ENCODE data around the gene DOCK2.
"Not testable (repeated sequence)": the region's sequence is repeated elsewhere in the genome, so short reads cannot be mapped to it uniquely, and the experiment has no call there.

Gene DOCK2

DNA sequence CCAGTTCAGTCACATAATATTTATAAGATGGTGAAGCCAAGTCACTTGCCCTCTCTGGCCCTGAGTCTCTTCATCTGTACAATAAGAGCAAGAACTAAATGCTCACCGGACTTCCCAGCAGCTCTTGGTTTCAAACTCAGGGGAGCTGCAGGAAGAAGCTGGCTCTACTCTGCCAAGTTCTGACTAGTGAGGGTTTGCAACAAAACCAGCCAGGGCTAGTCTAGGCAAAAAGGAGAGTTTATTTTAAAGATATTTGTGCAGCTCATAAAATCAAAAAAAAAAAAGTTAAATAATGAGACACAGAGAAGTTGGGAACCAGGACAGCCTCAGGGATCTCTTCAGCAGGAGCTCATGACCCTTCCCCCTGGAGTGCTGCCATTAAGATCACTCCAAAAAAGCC is 107.3 kb downstream of the DOCK2 start:
- Histone ChIP-seq H3K27me3 (ENCODE audit: control insufficient read depth in 5 of 5, insufficient read depth in 4 of 5, low read length in 5 of 5) (no peaks in the 10 kb centered on the region), H3K9ac (ENCODE audit: low read length in 5 of 5) (no peak overlapping the region), H3K4me1 (ENCODE audit: control insufficient read depth in 5 of 5, insufficient read depth in 5 of 5, low read length in 5 of 5) (no peaks in the 10 kb centered on the region), H3K9me3 (ENCODE audit: control insufficient read depth in 5 of 5, low read length in 5 of 5) (no peaks in the 10 kb centered on the region), H3K27ac (ENCODE audit: low read depth, low read length) (no peak overlapping the region), H3K36me3 (ENCODE audit: control insufficient read depth in 5 of 5, insufficient read depth in 5 of 5, low read length in 5 of 5) (peaks cover 0 to 4% (median 0%) of the 10 kb centered on the region in 5 donors), H3K4me3 (ENCODE audit: low read depth in 1 of 5, low read length in 5 of 5) (no peak overlapping the region)

- Histone ChIP-seq H3K9ac (ENCODE audit: low read length in 5 of 5) (no peak overlapping the region), H3K27me3 (ENCODE audit: control insufficient read depth in 5 of 5, insufficient read depth in 4 of 5, low read length in 5 of 5) (peaks cover 0 to 5% (median 0%) of the 10 kb centered on the region in 5 donors), H3K4me3 (ENCODE audit: low read depth in 1 of 5, low read length in 5 of 5) (no peak overlapping the region), H3K27ac (ENCODE audit: low read depth, low read length) (no peak overlapping the region), H3K36me3 (ENCODE audit: control insufficient read depth in 5 of 5, insufficient read depth in 5 of 5, low read length in 5 of 5) (peaks cover 0 to 4% (median 0%) of the 10 kb centered on the region in 5 donors), H3K4me1 (ENCODE audit: control insufficient read depth in 5 of 5, insufficient read depth in 5 of 5, low read length in 5 of 5) (no peaks in the 10 kb centered on the region), H3K9me3 (ENCODE audit: control insufficient read depth in 5 of 5, low read length in 5 of 5) (no peaks in the 10 kb centered on the region)
Measured at GRCh38 chr5:169745441-169746146, 108.5 kb downstream of the DOCK2 start.

DNA sequence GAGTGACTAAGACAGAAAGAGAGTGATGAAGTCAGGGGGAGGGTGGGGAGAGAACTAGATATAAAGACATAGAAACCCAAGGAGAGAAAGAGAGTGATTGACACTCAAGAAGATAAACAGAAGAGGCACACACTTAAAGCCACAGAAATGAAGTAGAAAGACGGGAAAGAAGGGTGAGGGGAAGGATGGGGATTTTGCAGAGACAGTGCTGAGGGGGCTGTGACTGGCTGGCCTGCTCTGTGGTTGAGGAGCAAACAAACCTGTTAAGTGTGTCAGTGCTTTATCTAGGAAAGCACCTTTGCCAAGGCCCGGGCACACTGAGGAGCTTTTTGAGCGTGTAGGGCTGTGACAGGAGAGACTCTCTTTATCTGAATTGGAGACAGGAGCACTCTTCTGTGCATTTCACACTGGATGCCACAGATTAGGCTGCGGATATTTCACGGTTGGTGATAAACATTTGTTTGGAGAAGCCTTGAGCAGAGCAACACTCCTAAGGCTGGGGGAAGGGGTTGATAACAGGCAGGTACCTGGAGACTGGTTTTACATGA is 109.1 kb downstream of the DOCK2 start:
- Histone ChIP-seq H3K27me3 (ENCODE audit: control insufficient read depth in 5 of 5, insufficient read depth in 4 of 5, low read length in 5 of 5) (peaks cover 0 to 5% (median 0%) of the 10 kb centered on the region in 5 donors), H3K36me3 (ENCODE audit: control insufficient read depth in 5 of 5, insufficient read depth in 5 of 5, low read length in 5 of 5) (peaks cover 0 to 4% (median 0%) of the 10 kb centered on the region in 5 donors), H3K4me1 (ENCODE audit: control insufficient read depth in 5 of 5, insufficient read depth in 5 of 5, low read length in 5 of 5) (no peaks in the 10 kb centered on the region), H3K4me3 (ENCODE audit: low read depth in 1 of 5, low read length in 5 of 5) (no peak overlapping the region), H3K9ac (ENCODE audit: low read length in 5 of 5) (no peak overlapping the region), H3K9me3 (ENCODE audit: control insufficient read depth in 5 of 5, low read length in 5 of 5) (no peaks in the 10 kb centered on the region), H3K27ac (ENCODE audit: low read depth, low read length) (no peak overlapping the region)

GRCh38 chr5:169748174-169748573 is 111.1 kb downstream of the DOCK2 start:
- H3K36me3 ChIP-seq (ENCODE audit: control insufficient read depth in 5 of 5, insufficient read depth in 5 of 5, low read length in 5 of 5): peaks cover 0 to 9% (median 0%) of the 10 kb centered on the region in 5 donors

GRCh38 chr5:169749295-169749694 is 112.2 kb downstream of the DOCK2 start:
- peaks cover 0 to 9% (median 0%) of the 10 kb centered on the region in 5 donors for H3K36me3 ChIP-seq (ENCODE audit: control insufficient read depth in 5 of 5, insufficient read depth in 5 of 5, low read length in 5 of 5)
- no peaks in the 10 kb centered on the region for H3K9me3 ChIP-seq (ENCODE audit: control insufficient read depth in 5 of 5, low read length in 5 of 5)

More at GRCh38 chr5:169748174-169748573, 111.1 kb downstream of the DOCK2 start:
- Histone ChIP-seq H3K9ac (ENCODE audit: low read length in 5 of 5) (no peak overlapping the region), H3K27ac (ENCODE audit: low read depth, low read length) (no peak overlapping the region), H3K4me1 (ENCODE audit: control insufficient read depth in 5 of 5, insufficient read depth in 5 of 5, low read length in 5 of 5) (no peaks in the 10 kb centered on the region), H3K27me3 (ENCODE audit: control insufficient read depth in 5 of 5, insufficient read depth in 4 of 5, low read length in 5 of 5) (peaks cover 0 to 5% (median 0%) of the 10 kb centered on the region in 5 donors), H3K4me3 (ENCODE audit: low read depth in 1 of 5, low read length in 5 of 5) (no peak overlapping the region), H3K9me3 (ENCODE audit: control insufficient read depth in 5 of 5, low read length in 5 of 5) (no peaks in the 10 kb centered on the region)

DNA sequence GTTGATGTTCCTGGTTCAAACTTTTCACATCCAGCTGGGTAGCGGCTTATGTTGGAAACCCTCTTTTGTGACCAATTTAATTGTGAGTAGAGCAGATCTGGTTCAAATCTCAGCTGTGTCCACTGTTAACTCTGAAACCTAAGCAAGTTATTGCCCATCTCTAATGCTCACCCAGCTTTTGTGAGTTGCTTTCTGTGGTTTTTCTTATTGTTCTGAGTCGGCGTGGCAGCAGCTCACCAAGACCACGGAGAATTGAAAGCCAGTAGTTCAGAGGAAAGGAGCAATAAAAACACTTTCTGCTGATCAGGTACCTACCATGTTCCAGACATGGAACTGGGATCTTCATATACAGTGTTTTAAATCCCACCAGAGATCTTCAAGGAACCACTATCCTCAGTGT is 114.4 kb downstream of the DOCK2 start:
- peaks cover 0 to 16% (median 0%) of the 10 kb centered on the region in 5 donors for H3K36me3 ChIP-seq (ENCODE audit: control insufficient read depth in 5 of 5, insufficient read depth in 5 of 5, low read length in 5 of 5)
- H3K9me3 ChIP-seq (ENCODE audit: control insufficient read depth in 5 of 5, low read length in 5 of 5): no peaks in the 10 kb centered on the region
- H3K4me1 ChIP-seq (ENCODE audit: control insufficient read depth in 5 of 5, insufficient read depth in 5 of 5, low read length in 5 of 5): peaks cover 0 to 3% (median 0%) of the 10 kb centered on the region in 5 donors
- H3K27ac ChIP-seq (ENCODE audit: low read depth, low read length): no peak overlapping the region
- peaks cover 0 to 5% (median 0%) of the 10 kb centered on the region in 5 donors for H3K27me3 ChIP-seq (ENCODE audit: control insufficient read depth in 5 of 5, insufficient read depth in 4 of 5, low read length in 5 of 5)
- H3K9ac ChIP-seq (ENCODE audit: low read length in 5 of 5): no peak overlapping the region
- H3K4me3 ChIP-seq (ENCODE audit: low read depth in 1 of 5, low read length in 5 of 5): no peak overlapping the region

More at GRCh38 chr5:169749295-169749694, 112.2 kb downstream of the DOCK2 start:
- Histone ChIP-seq H3K27ac (ENCODE audit: low read depth, low read length) (no peak overlapping the region), H3K9ac (ENCODE audit: low read length in 5 of 5) (no peak overlapping the region), H3K4me1 (ENCODE audit: control insufficient read depth in 5 of 5, insufficient read depth in 5 of 5, low read length in 5 of 5) (peaks cover 0 to 3% (median 0%) of the 10 kb centered on the region in 5 donors), H3K4me3 (ENCODE audit: low read depth in 1 of 5, low read length in 5 of 5) (no peak overlapping the region), H3K27me3 (ENCODE audit: control insufficient read depth in 5 of 5, insufficient read depth in 4 of 5, low read length in 5 of 5) (peaks cover 0 to 5% (median 0%) of the 10 kb centered on the region in 5 donors)

DNA sequence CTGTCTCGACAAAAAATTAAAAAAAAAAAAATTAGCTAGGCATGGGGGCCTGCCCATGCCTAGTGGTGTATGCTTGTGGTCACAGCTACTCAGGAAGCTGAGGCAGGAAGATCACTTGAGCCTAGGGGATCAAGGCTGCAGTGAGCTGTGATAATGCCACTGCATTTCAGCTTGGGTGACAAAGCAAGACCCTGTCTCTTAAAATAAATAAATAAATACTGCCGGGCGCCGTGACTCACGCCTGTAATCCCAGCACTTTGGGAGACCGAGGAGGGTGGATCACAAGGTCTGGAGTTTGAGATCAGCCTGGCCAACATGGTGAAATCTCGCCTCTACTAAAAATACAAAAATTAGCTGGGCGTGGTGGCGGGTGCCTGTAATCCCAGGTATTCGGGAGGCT is 115.5 kb downstream of the DOCK2 start:
- H3K9ac ChIP-seq (ENCODE audit: low read length in 5 of 5); H3K4me3 ChIP-seq (ENCODE audit: low read depth in 1 of 5, low read length in 5 of 5); H3K4me1 ChIP-seq (ENCODE audit: control insufficient read depth in 5 of 5, insufficient read depth in 5 of 5, low read length in 5 of 5); H3K27me3 ChIP-seq (ENCODE audit: control insufficient read depth in 5 of 5, insufficient read depth in 4 of 5, low read length in 5 of 5); H3K9me3 ChIP-seq (ENCODE audit: control insufficient read depth in 5 of 5, low read length in 5 of 5); H3K27ac ChIP-seq (ENCODE audit: low read depth, low read length): not testable (repeated sequence)
- peaks cover 0 to 15% (median 0%) of the 10 kb centered on the region in 5 donors for H3K36me3 ChIP-seq (ENCODE audit: control insufficient read depth in 5 of 5, insufficient read depth in 5 of 5, low read length in 5 of 5)

- peaks cover 0 to 5% (median 0%) of the 10 kb centered on the region in 5 donors for H3K27me3 ChIP-seq (ENCODE audit: control insufficient read depth in 5 of 5, insufficient read depth in 4 of 5, low read length in 5 of 5)
- H3K36me3 ChIP-seq (ENCODE audit: control insufficient read depth in 5 of 5, insufficient read depth in 5 of 5, low read length in 5 of 5): peaks cover 0 to 12% (median 0%) of the 10 kb centered on the region in 5 donors
- no peak overlapping the region for H3K4me3 ChIP-seq (ENCODE audit: low read depth in 1 of 5, low read length in 5 of 5)
- H3K4me1 ChIP-seq (ENCODE audit: control insufficient read depth in 5 of 5, insufficient read depth in 5 of 5, low read length in 5 of 5): peaks cover 0 to 3% (median 0%) of the 10 kb centered on the region in 5 donors
- no peaks in the 10 kb centered on the region for H3K9me3 ChIP-seq (ENCODE audit: control insufficient read depth in 5 of 5, low read length in 5 of 5)
- H3K9ac ChIP-seq (ENCODE audit: low read length in 5 of 5): no peak overlapping the region
- H3K27ac ChIP-seq (ENCODE audit: low read depth, low read length): no peak overlapping the region
Measured at GRCh38 chr5:169753795-169754194, 116.7 kb downstream of the DOCK2 start.

DNA sequence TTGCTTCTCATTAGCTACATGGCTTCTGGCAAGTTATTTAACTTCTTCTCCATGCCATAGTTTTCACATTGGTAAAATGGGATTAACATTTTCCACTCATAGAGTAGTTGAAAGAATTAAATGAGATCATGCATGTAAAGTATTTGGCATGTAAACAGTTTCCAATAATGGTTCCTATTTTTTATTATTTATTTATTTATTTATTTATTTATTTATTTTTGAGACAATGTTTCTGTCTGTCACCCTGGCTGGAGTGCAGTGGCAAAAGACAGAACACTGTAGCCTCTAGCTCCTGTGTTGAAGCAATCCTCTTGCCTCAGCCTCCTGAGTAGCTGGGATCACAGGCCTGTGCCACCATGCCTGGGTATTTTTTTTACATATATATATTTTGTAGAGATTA is 117.7 kb downstream of the DOCK2 start:
- Histone ChIP-seq H3K36me3 (ENCODE audit: control insufficient read depth in 5 of 5, insufficient read depth in 5 of 5, low read length in 5 of 5) (peaks cover 0 to 12% (median 0%) of the 10 kb centered on the region in 5 donors), H3K27me3 (ENCODE audit: control insufficient read depth in 5 of 5, insufficient read depth in 4 of 5, low read length in 5 of 5) (peaks cover 0 to 4% (median 0%) of the 10 kb centered on the region in 5 donors), H3K9me3 (ENCODE audit: control insufficient read depth in 5 of 5, low read length in 5 of 5) (no peaks in the 10 kb centered on the region), H3K4me1 (ENCODE audit: control insufficient read depth in 5 of 5, insufficient read depth in 5 of 5, low read length in 5 of 5) (peaks cover 0 to 3% (median 0%) of the 10 kb centered on the region in 5 donors), H3K27ac (ENCODE audit: low read depth, low read length) (no peak overlapping the region), H3K9ac (ENCODE audit: low read length in 5 of 5) (no peak overlapping the region), H3K4me3 (ENCODE audit: low read depth in 1 of 5, low read length in 5 of 5) (no peak overlapping the region)

DNA sequence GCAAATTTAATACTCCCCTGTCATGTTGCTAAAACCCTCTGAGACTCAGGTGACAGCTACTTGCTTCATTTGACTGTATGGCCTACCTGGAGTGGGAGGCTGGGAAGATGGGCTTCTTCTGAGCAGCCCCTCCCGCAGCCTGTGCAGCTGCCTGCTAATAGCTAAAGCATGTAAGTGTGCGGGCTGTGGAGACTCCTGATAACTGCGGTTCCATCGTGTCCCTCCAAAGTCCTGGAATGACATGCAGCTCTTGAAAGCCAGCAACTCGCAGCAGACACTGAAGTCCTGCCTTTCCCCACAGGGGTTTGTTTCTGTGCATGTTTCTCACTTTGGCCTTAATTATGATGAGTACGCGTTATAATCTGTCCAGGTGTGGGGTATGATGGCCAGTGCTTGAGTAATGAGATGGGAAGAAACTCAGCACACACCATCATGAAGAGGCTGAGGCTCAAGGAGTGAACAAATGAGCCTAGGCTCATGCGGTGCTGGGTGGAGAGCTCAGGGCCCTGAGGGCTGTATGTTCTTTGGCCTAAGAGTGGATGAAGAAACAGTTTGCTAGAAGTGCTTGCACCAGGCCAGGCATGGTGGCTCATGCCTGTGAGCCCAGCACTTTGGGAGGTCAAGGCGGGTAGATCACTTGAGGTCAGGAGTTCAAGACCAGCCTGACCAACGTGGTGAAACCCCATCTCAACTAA is 119.1 kb downstream of the DOCK2 start:
- Histone ChIP-seq H3K9ac (ENCODE audit: low read length in 5 of 5) (no peak overlapping the region), H3K4me3 (ENCODE audit: low read depth in 1 of 5, low read length in 5 of 5) (no peak overlapping the region), H3K36me3 (ENCODE audit: control insufficient read depth in 5 of 5, insufficient read depth in 5 of 5, low read length in 5 of 5) (peaks cover 0 to 12% (median 0%) of the 10 kb centered on the region in 5 donors), H3K4me1 (ENCODE audit: control insufficient read depth in 5 of 5, insufficient read depth in 5 of 5, low read length in 5 of 5) (peaks cover 0 to 3% (median 0%) of the 10 kb centered on the region in 5 donors), H3K27ac (ENCODE audit: low read depth, low read length) (no peak overlapping the region), H3K9me3 (ENCODE audit: control insufficient read depth in 5 of 5, low read length in 5 of 5) (no peaks in the 10 kb centered on the region), H3K27me3 (ENCODE audit: control insufficient read depth in 5 of 5, insufficient read depth in 4 of 5, low read length in 5 of 5) (no peaks in the 10 kb centered on the region)

Data from subcutaneous abdominal adipose tissue (tissue), 5 donors.